Measurements from ENCODE around the gene TMEM31. TPM values are rescaled to one million over a fixed set of nuclear protein-coding genes. Genes with fewer than 3 reads are reported as not detected.

TMEM31 gene
- total RNA-seq, 1 donor from 2014 or later = not detected

GRCh38 chrX:103691059-103691458 is 19.6 kb upstream of the TMEM31 start:
- Mint-ChIP-seq H3K27me3 (no peaks in the 10 kb centered on the region), H3K9me3 (no peaks in the 10 kb centered on the region), H3K27ac (no peak overlapping the region), H3K36me3 (ENCODE audit: low read depth) (peaks cover 14% of the 10 kb centered on the region), H3K4me3 (no peak overlapping the region), H3K4me1 (no peaks in the 10 kb centered on the region)
- DNase-seq (no peak), ATAC-seq (ENCODE audit: low read depth) (no peak)
- intact Hi-C loops (cut with micrococcal nuclease) = no loop called here
- ChIA-PET POLR2A (no interaction called here), CTCF (interaction anchor here (0.8 kb wide), 1 partner anchor 445 kb away, joined by 4 read pairs; no protein-coding TSS in a partner anchor)
- no peak for TF ChIP-seq CTCF (IDR thresholded peaks at IDR 0.05)

GRCh38 chrX:103697687-103698086 is 13.0 kb upstream of the TMEM31 start:
- H3K4me1 Mint-ChIP-seq = no peaks in the 10 kb centered on the region

GRCh38 chrX:103699243-103699642 is 11.5 kb upstream of the TMEM31 start:
- ChIA-PET POLR2A (no interaction called here), CTCF (no interaction called here)
- H3K4me3 Mint-ChIP-seq = no peak overlapping the region
- H3K36me3 Mint-ChIP-seq (ENCODE audit: low read depth) = no peaks in the 10 kb centered on the region
- intact Hi-C loops (cut with micrococcal nuclease) = no loop called here
- DNase-seq (no peak), ATAC-seq (ENCODE audit: low read depth) (no peak)
- no peaks in the 10 kb centered on the region for H3K4me1 Mint-ChIP-seq
- H3K27me3 Mint-ChIP-seq = peaks cover 3% of the 10 kb centered on the region
- no peak for TF ChIP-seq CTCF (IDR thresholded peaks at IDR 0.05)
- no peaks in the 10 kb centered on the region for H3K9me3 Mint-ChIP-seq
- no peak overlapping the region for H3K27ac Mint-ChIP-seq

More at GRCh38 chrX:103697687-103698086, 13.0 kb upstream of the TMEM31 start:
- TF ChIP-seq CTCF (IDR thresholded peaks at IDR 0.05) = no peak
- Mint-ChIP-seq H3K4me3 (no peak overlapping the region), H3K36me3 (ENCODE audit: low read depth) (peaks cover 2% of the 10 kb centered on the region), H3K9me3 (no peaks in the 10 kb centered on the region), H3K27me3 (peaks cover 3% of the 10 kb centered on the region), H3K27ac (no peak overlapping the region)
- no peak for DNase-seq
- intact Hi-C loops (cut with micrococcal nuclease) = no loop called here
- CTCF ChIA-PET = no interaction called here
- no peak for ATAC-seq (ENCODE audit: low read depth)
- POLR2A ChIA-PET = no interaction called here

GRCh38 chrX:103704863-103705262 is 5.8 kb upstream of the TMEM31 start:
- intact Hi-C loops (cut with micrococcal nuclease) = no loop called here
- Mint-ChIP-seq H3K4me1 (no peaks in the 10 kb centered on the region), H3K27ac (no peak overlapping the region), H3K36me3 (ENCODE audit: low read depth) (no peaks in the 10 kb centered on the region), H3K27me3 (no peaks in the 10 kb centered on the region), H3K9me3 (no peaks in the 10 kb centered on the region), H3K4me3 (no peak overlapping the region)
- ChIA-PET CTCF (no interaction called here), POLR2A (no interaction called here)
- TF ChIP-seq CTCF (IDR thresholded peaks at IDR 0.05) = no peak
- no peak for ATAC-seq (ENCODE audit: low read depth)
- DNase-seq = no peak

- Mint-ChIP-seq H3K4me3 (no peak overlapping the region), H3K36me3 (ENCODE audit: low read depth) (no peaks in the 10 kb centered on the region), H3K9me3 (no peaks in the 10 kb centered on the region), H3K27me3 (no peaks in the 10 kb centered on the region), H3K27ac (no peak overlapping the region), H3K4me1 (no peaks in the 10 kb centered on the region)
- no peak for ATAC-seq (ENCODE audit: low read depth)
- ChIA-PET CTCF (no interaction called here), POLR2A (no interaction called here)
- no peak for TF ChIP-seq CTCF (IDR thresholded peaks at IDR 0.05)
- DNase-seq = no peak
- intact Hi-C loops (cut with micrococcal nuclease) = no loop called here
Observed at GRCh38 chrX:103716962-103717361, 6.3 kb downstream of the TMEM31 start.

Data from activated B cell treated with CpG ODN at 0.5 μM for 24 hours (primary cell).